GM12878 (cell line): ENCODE measurements around the gene PPARA.

Experiments
- KDM1A ChIP-seq: fragments of 200-600 bp; sonication (generic); IDR thresholded peaks from 2 replicates; pipeline ENCODE4 v1.6.1; 2016; ENCODE audit warnings: borderline replicate concordance
- TF ChIP-seq, protein P1 (sequence below): fragments of 150-350 bp; IDR thresholded peaks from 2 replicates; pipeline ENCODE4 v1.6.1; 2016; ENCODE audit warnings: low read depth, low read length
- TF ChIP-seq, protein P2 (sequence below): IDR thresholded peaks from 2 replicates; pipeline ENCODE4 v1.6.1; 2011; ENCODE audit warnings: low read depth, low read length, improper control_type of control experiment, borderline replicate concordance
- TF ChIP-seq, protein P3 (sequence below), 3 experiments: IDR thresholded peaks in 2 of 3; conservative IDR thresholded peaks in 1 of 3; 2 replicates each; pipeline ENCODE4 v1.5.1; 2011; ENCODE audit warnings: low read depth in 3 of 3, low read length in 3 of 3, mild to moderate bottlenecking in 3 of 3, control low read depth in 2 of 3, moderate library complexity in 2 of 3, inconsistent platforms in 1 of 3, mixed read lengths in 1 of 3; ENCODE audit not compliant: control insufficient read depth in 2 of 3, insufficient read depth in 1 of 3; ENCODE audit errors: extremely low read depth in 1 of 3

DNA sequence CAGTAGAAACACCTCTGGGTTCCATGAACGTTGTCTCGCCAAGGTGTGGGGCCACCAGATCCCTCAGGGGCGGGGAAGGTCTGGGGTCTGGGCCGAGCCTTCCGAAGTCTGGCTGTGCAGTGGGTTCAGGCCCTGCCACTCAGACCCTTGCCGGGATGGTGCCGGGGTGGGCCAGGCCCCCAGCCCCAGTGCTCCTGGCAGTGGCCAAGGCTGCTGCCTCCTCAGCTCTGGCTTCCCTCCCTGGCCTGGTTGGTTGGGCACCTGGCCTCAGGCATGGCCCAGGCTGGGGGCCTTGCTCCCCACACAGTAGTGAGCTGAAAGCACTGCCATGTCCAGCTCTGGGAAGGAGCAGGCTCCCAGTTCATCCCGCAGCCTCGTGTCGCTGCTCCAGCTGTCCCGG, 48.2 kb upstream of the PPARA start:
- TF ChIP-seq, protein P1, sequence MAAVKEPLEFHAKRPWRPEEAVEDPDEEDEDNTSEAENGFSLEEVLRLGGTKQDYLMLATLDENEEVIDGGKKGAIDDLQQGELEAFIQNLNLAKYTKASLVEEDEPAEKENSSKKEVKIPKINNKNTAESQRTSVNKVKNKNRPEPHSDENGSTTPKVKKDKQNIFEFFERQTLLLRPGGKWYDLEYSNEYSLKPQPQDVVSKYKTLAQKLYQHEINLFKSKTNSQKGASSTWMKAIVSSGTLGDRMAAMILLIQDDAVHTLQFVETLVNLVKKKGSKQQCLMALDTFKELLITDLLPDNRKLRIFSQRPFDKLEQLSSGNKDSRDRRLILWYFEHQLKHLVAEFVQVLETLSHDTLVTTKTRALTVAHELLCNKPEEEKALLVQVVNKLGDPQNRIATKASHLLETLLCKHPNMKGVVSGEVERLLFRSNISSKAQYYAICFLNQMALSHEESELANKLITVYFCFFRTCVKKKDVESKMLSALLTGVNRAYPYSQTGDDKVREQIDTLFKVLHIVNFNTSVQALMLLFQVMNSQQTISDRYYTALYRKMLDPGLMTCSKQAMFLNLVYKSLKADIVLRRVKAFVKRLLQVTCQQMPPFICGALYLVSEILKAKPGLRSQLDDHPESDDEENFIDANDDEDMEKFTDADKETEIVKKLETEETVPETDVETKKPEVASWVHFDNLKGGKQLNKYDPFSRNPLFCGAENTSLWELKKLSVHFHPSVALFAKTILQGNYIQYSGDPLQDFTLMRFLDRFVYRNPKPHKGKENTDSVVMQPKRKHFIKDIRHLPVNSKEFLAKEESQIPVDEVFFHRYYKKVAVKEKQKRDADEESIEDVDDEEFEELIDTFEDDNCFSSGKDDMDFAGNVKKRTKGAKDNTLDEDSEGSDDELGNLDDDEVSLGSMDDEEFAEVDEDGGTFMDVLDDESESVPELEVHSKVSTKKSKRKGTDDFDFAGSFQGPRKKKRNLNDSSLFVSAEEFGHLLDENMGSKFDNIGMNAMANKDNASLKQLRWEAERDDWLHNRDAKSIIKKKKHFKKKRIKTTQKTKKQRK: no peak
- TF ChIP-seq, protein P2, sequence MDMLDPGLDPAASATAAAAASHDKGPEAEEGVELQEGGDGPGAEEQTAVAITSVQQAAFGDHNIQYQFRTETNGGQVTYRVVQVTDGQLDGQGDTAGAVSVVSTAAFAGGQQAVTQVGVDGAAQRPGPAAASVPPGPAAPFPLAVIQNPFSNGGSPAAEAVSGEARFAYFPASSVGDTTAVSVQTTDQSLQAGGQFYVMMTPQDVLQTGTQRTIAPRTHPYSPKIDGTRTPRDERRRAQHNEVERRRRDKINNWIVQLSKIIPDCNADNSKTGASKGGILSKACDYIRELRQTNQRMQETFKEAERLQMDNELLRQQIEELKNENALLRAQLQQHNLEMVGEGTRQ: no peak
- TF ChIP-seq, protein P3, sequence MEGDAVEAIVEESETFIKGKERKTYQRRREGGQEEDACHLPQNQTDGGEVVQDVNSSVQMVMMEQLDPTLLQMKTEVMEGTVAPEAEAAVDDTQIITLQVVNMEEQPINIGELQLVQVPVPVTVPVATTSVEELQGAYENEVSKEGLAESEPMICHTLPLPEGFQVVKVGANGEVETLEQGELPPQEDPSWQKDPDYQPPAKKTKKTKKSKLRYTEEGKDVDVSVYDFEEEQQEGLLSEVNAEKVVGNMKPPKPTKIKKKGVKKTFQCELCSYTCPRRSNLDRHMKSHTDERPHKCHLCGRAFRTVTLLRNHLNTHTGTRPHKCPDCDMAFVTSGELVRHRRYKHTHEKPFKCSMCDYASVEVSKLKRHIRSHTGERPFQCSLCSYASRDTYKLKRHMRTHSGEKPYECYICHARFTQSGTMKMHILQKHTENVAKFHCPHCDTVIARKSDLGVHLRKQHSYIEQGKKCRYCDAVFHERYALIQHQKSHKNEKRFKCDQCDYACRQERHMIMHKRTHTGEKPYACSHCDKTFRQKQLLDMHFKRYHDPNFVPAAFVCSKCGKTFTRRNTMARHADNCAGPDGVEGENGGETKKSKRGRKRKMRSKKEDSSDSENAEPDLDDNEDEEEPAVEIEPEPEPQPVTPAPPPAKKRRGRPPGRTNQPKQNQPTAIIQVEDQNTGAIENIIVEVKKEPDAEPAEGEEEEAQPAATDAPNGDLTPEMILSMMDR (IDR thresholded peaks at IDR 0.05 in 2 of 3, conservative IDR thresholded peaks at IDR 0.05 in 1 of 3; ENCODE audit: control insufficient read depth in 2 of 3, extremely low read depth in 1 of 3, insufficient read depth in 1 of 3, low read depth in 3 of 3, low read length in 3 of 3): no peak
- TF ChIP-seq KDM1A: no peak
